Osteoblast (primary cell): ENCODE measurements around the gene ST8SIA3. TPM values are rescaled to one million over a fixed set of nuclear protein-coding genes. Genes with fewer than 3 reads are reported as not detected.
"Not testable (repeated sequence)": the region's sequence is repeated elsewhere in the genome, so short reads cannot be mapped to it uniquely, and the experiment has no call there.

ENCODE experiments used
- DNase-seq: peaks from one replicate; pipeline ENCODE4 v3.0.0; 2011; ENCODE audit warnings: low spot score, mixed read lengths; ENCODE audit not compliant: insufficient read length; ENCODE audit errors: missing footprints
- H2AFZ ChIP-seq: 2 replicates; pipeline ENCODE4 v1.6.0; 2011; ENCODE audit warnings: mild to moderate bottlenecking, low read length
- H3K27ac ChIP-seq: 2 replicates; pipeline ENCODE4 v1.5.1; 2011; ENCODE audit warnings: mild to moderate bottlenecking, low read depth, low read length, moderate library complexity
- H3K27me3 ChIP-seq: 2 replicates; pipeline ENCODE4 v1.6.0; 2012; ENCODE audit warnings: mild to moderate bottlenecking, control low read depth, inconsistent platforms, low read length, moderate library complexity; ENCODE audit not compliant: insufficient read depth
- H3K36me3 ChIP-seq: 2 replicates; pipeline ENCODE4 v1.5.1; 2011; ENCODE audit warnings: mild to moderate bottlenecking, low read length, control low read depth, moderate library complexity; ENCODE audit not compliant: insufficient read depth
- H3K4me1 ChIP-seq: 2 replicates; pipeline ENCODE4 v1.5.1; 2011; ENCODE audit warnings: mild to moderate bottlenecking, low read length, control low read depth, moderate library complexity; ENCODE audit not compliant: insufficient read depth
- H3K4me2 ChIP-seq: 2 replicates; pipeline ENCODE4 v1.6.0; 2011; ENCODE audit warnings: mild to moderate bottlenecking, low read length; ENCODE audit not compliant: insufficient read depth
- H3K4me3 ChIP-seq: fragments of 200-600 bp; sonication (generic); 3 replicates; pipeline ENCODE4 v1.5.1; 2012; ENCODE audit warnings: mild to moderate bottlenecking, low read length, inconsistent platforms; ENCODE audit not compliant: insufficient read depth
- H3K79me2 ChIP-seq: 2 replicates; pipeline ENCODE4 v1.6.0; 2012; ENCODE audit warnings: mild to moderate bottlenecking, low read length, control low read depth, inconsistent platforms; ENCODE audit not compliant: insufficient read depth
- H3K9me3 ChIP-seq: 2 replicates; pipeline ENCODE4 v1.5.1; 2011; ENCODE audit warnings: low read depth, low read length, control low read depth
- H4K20me1 ChIP-seq: 2 replicates; pipeline ENCODE4 v1.6.0; 2012; ENCODE audit warnings: mild to moderate bottlenecking, low read length, control low read depth; ENCODE audit not compliant: insufficient read depth
- CTCF ChIP-seq: IDR thresholded peaks from 2 replicates; pipeline ENCODE4 v1.5.1; 2011; ENCODE audit warnings: mild to moderate bottlenecking, low read depth, low read length, moderate library complexity; ENCODE audit errors: extremely low read depth
- total RNA-seq: library from RNA; depleted of rRNA; stranded (reverse); fragments of >200 nt; gene quantifications from 2 replicates; pipeline ENCODE4 v1.2.3, GENCODE V29; 2012

ST8SIA3 gene
- total RNA-seq, 1 donor = not detected

- no peak overlapping the region for H3K4me2 ChIP-seq
- no peak for DNase-seq
- no peak overlapping the region for H3K27ac ChIP-seq
- H3K36me3 ChIP-seq = no peaks in the 10 kb centered on the region
- H3K27me3 ChIP-seq = no peaks in the 10 kb centered on the region
- no peaks in the 10 kb centered on the region for H3K4me1 ChIP-seq
- H3K4me3 ChIP-seq = no peak overlapping the region
- H3K9me3 ChIP-seq = no peaks in the 10 kb centered on the region
- H4K20me1 ChIP-seq = no peaks in the 10 kb centered on the region
- no peak for TF ChIP-seq CTCF
- H2AFZ ChIP-seq = no peak overlapping the region
- no peaks in the 10 kb centered on the region for H3K79me2 ChIP-seq
Observed at GRCh38 chr18:57373017-57373416, 20.7 kb downstream of the ST8SIA3 start.

DNA sequence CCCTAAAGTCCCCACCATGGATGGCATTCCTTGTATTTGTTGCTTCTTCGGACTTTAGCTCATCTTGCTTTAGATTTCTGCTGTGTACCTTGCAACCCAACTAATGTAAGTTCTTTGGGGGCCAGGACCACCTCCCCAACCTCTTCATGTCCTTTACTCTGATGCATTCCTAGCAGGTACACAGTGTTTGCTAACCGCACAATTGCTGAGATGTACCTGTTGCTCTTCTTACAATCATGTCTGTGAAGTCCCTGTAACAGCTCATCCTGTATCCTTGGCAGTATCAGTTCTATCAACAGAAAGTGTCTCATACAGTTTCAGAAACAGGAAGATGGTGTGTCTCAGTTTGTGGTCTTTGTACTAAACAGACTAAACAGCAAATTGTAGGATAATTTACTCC is 24.1 kb downstream of the ST8SIA3 start:
- Histone ChIP-seq H3K4me2 (no peak overlapping the region), H2AFZ (no peak overlapping the region), H3K4me1 (no peaks in the 10 kb centered on the region), H3K4me3 (no peak overlapping the region), H3K27me3 (no peaks in the 10 kb centered on the region), H3K79me2 (no peaks in the 10 kb centered on the region), H3K36me3 (no peaks in the 10 kb centered on the region), H4K20me1 (no peaks in the 10 kb centered on the region), H3K9me3 (no peaks in the 10 kb centered on the region), H3K27ac (no peak overlapping the region)
- no peak for TF ChIP-seq CTCF
- DNase-seq = no peak

GRCh38 chr18:57389271-57389670 is 36.9 kb downstream of the ST8SIA3 start:
- Histone ChIP-seq H3K36me3 (no peaks in the 10 kb centered on the region), H2AFZ (no peak overlapping the region), H3K27me3 (no peaks in the 10 kb centered on the region), H3K9me3 (no peaks in the 10 kb centered on the region), H3K4me1 (no peaks in the 10 kb centered on the region), H3K27ac (no peak overlapping the region), H3K79me2 (no peaks in the 10 kb centered on the region), H3K4me3 (no peak overlapping the region), H4K20me1 (no peaks in the 10 kb centered on the region), H3K4me2 (no peak overlapping the region)
- DNase-seq = no peak
- no peak for TF ChIP-seq CTCF

- DNase-seq = no peak
- Histone ChIP-seq H3K79me2 (no peaks in the 10 kb centered on the region), H3K4me2 (no peak overlapping the region), H3K9me3 (no peaks in the 10 kb centered on the region), H4K20me1 (no peaks in the 10 kb centered on the region), H3K27ac (no peak overlapping the region), H3K4me1 (no peaks in the 10 kb centered on the region), H2AFZ (no peak overlapping the region), H3K27me3 (no peaks in the 10 kb centered on the region), H3K36me3 (no peaks in the 10 kb centered on the region), H3K4me3 (no peak overlapping the region)
- TF ChIP-seq CTCF = no peak
Observed at GRCh38 chr18:57390044-57390443, 37.7 kb downstream of the ST8SIA3 start.

- H3K36me3 ChIP-seq, H3K9me3 ChIP-seq, H3K4me2 ChIP-seq, H3K27me3 ChIP-seq, H2AFZ ChIP-seq, H3K27ac ChIP-seq, DNase-seq, H3K4me3 ChIP-seq, H4K20me1 ChIP-seq, H3K4me1 ChIP-seq, H3K79me2 ChIP-seq: not testable (repeated sequence)
Observed at GRCh38 chr18:57394749-57395148, 42.4 kb downstream of the ST8SIA3 start.

DNA sequence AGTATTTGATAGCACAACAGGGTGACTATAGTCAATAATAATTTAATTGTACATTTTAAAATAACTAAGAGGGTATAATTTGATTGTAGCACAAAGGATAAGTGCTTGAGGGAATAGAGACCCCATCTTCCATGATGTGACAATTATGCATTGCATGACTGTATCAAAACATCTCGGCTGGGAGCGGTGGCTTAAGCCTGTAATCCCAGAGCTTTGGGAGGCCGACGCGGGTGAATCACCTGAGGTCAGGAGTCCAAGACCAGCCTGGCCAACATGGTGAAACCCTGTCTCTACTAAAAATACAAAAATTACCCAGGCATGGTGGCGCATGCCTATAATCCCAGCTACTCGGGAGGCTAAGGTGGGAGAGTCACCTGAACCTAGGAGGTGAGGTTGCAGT is 44.5 kb downstream of the ST8SIA3 start:
- H2AFZ ChIP-seq, H3K27me3 ChIP-seq: not testable (repeated sequence)

More for the DNA sequence above, 44.5 kb downstream of the ST8SIA3 start:
- not testable (repeated sequence) for H3K4me1 ChIP-seq, H3K9me3 ChIP-seq, H3K27ac ChIP-seq, DNase-seq, H3K36me3 ChIP-seq, H3K4me2 ChIP-seq, H3K4me3 ChIP-seq, H3K79me2 ChIP-seq, H4K20me1 ChIP-seq
